CD4-positive, alpha-beta T cell (primary cell): ENCODE measurements around the gene CDC42BPA. TPM values are rescaled to one million over a fixed set of nuclear protein-coding genes. Genes with fewer than 3 reads are reported as not detected.

Source experiments
- ATAC-seq: fragments of 200-7000 bp; cut with Tn5 transposase; one replicate; pipeline ENCODE4 v1.10.0; 2022; ENCODE audit warnings: mild to moderate bottlenecking; ENCODE audit not compliant: poor library complexity
- CTCF ChIA-PET: fragments of 350-600 bp; sonication (Branson Sonifier 250); formaldehyde crosslinking; loops from one replicate; lab custom pipeline; 2021; ENCODE audit warnings: antibody characterized with exemption, inconsistent platforms; lab: Charles Lee
- POLR2A ChIA-PET: fragments of 350-600 bp; sonication (Branson Sonifier 250); formaldehyde crosslinking; loops from one replicate; lab custom pipeline; 2021; ENCODE audit warnings: antibody characterized with exemption, inconsistent platforms; lab: Charles Lee
- DNase-seq, 14 experiments: peaks; one replicate each; pipeline ENCODE4 v3.0.0-alpha.2; 2013 to 2020; ENCODE audit warnings: mixed read lengths in 2 of 14
- H3K27ac ChIP-seq, 2 donors: one replicate each; pipeline versions ENCODE4 v1.5.1 to v1.7.0; 2013; ENCODE audit warnings: low read length in 2 of 2, low read depth in 1 of 2, mild to moderate bottlenecking in 1 of 2
- H3K27me3 ChIP-seq, 2 experiments: 1 replicate in 1 of 2; 2 replicates in 1 of 2; pipeline versions ENCODE4 v1.6.1 to v1.7.0; 2013; ENCODE audit warnings: low read length in 2 of 2, control low read depth in 1 of 2, mild to moderate bottlenecking in 1 of 2, moderate library complexity in 1 of 2; ENCODE audit not compliant: insufficient read depth in 2 of 2, control insufficient read depth in 1 of 2
- H3K36me3 ChIP-seq: one replicate; pipeline ENCODE4 v1.6.1; 2013; ENCODE audit warnings: low read length, control low read depth; ENCODE audit not compliant: insufficient read depth
- H3K4me1 ChIP-seq: one replicate; pipeline ENCODE4 v1.6.1; 2013; ENCODE audit warnings: low read length, control low read depth; ENCODE audit not compliant: insufficient read depth
- H3K4me3 ChIP-seq: one replicate; pipeline ENCODE4 v1.5.1; 2013; ENCODE audit warnings: mild to moderate bottlenecking, low read length, moderate library complexity
- H3K9me3 ChIP-seq, 2 experiments: 1 replicate in 1 of 2; 2 replicates in 1 of 2; pipeline versions ENCODE4 v1.6.1 to v1.7.0; 2013; ENCODE audit warnings: low read length in 2 of 2, mild to moderate bottlenecking in 2 of 2, control low read depth in 1 of 2, moderate library complexity in 1 of 2; ENCODE audit not compliant: control insufficient read depth in 1 of 2, insufficient read depth in 1 of 2
- H3K27ac Mint-ChIP-seq: one replicate; pipeline ENCODE4 v1.8.0; 2020; ENCODE audit warnings: mixed read lengths
- H3K27me3 Mint-ChIP-seq: one replicate; pipeline ENCODE4 v1.8.0; 2021; ENCODE audit warnings: mixed read lengths
- H3K36me3 Mint-ChIP-seq: one replicate; pipeline ENCODE4 v1.8.0; 2021; ENCODE audit warnings: low read depth, mixed read lengths
- H3K4me1 Mint-ChIP-seq: one replicate; pipeline ENCODE4 v1.8.0; 2021; ENCODE audit warnings: low read depth, mixed read lengths
- H3K4me3 Mint-ChIP-seq: one replicate; pipeline ENCODE4 v1.8.0; 2020; ENCODE audit warnings: mild to moderate bottlenecking, mixed read lengths
- H3K9me3 Mint-ChIP-seq: one replicate; pipeline ENCODE4 v1.8.0; 2020; ENCODE audit warnings: mixed read lengths
- intact Hi-C, 2 experiments: fragments of 100-400 bp; cut with DNase I in 1 of 2; cut with micrococcal nuclease in 1 of 2; formaldehyde crosslinking; loops; one replicate each; pipeline versions ENCODE4 v1.15.1 to v1.9.0; 2023 to 2025; cut with DNase I, micrococcal nuclease
- total RNA-seq, 174 experiments: library from RNA in 2 of 174; stranded (reverse) in 2 of 174; gene quantifications; one replicate each; pipeline ENCODE4 v1.2.3 and lab custom pipeline; 2021 to 2026
- TF ChIP-seq, protein P1 (sequence below): fragments of 200-600 bp; IDR thresholded peaks from one replicate; pipeline ENCODE4 v1.8.0; 2022; ENCODE audit warnings: antibody characterized with exemption, mild to moderate bottlenecking

CDC42BPA gene
- total RNA-seq, 2 experiments from 2014 or later, result 2.2 to 3.0 TPM

DNA sequence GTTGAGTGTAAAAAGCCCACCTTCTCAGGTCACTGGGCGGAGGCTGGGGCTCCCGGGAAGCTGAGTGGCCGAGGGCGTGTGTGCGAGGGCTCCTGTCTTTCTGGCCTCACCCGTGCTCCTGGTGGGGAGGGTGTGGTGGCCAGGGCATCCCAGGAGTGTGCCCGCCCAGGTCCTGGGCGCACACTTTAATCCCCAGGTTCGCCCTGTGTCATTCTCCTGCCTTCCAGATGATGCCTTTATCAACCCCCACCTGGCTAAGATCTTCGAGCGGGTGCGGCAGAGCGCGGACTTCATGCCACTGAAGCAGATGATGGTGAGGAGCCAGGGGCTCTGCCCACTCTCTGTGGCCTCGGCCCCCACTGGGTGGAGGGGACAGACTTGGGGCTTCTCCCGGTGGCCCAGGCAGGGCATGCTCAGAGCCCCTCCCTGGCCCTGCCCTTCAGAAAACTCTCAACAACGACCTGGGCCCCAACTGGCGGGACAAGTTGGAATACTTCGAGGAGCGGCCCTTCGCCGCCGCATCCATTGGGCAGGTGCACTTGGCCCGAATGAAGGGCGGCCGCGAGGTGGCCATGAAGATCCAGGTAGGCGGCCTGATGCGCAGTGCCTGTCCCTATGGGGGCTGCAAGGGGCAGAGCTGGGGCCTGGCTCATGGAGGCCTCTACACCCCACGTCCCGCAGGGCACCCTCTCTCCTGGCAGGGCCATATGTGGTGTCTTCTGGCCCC is 335.7 kb downstream of the CDC42BPA start:
- no peaks in the 10 kb centered on the region for H3K9me3 ChIP-seq
- Mint-ChIP-seq H3K4me1 (no peaks in the 10 kb centered on the region), H3K9me3 (no peaks in the 10 kb centered on the region), H3K27me3 (no peaks in the 10 kb centered on the region), H3K36me3 (peaks cover 50% of the 10 kb centered on the region), H3K27ac (no peak overlapping the region), H3K4me3 (no peak overlapping the region)
- no peak overlapping the region for H3K4me3 ChIP-seq
- H3K27ac ChIP-seq, result no peak overlapping the region
- TF ChIP-seq, protein P1, sequence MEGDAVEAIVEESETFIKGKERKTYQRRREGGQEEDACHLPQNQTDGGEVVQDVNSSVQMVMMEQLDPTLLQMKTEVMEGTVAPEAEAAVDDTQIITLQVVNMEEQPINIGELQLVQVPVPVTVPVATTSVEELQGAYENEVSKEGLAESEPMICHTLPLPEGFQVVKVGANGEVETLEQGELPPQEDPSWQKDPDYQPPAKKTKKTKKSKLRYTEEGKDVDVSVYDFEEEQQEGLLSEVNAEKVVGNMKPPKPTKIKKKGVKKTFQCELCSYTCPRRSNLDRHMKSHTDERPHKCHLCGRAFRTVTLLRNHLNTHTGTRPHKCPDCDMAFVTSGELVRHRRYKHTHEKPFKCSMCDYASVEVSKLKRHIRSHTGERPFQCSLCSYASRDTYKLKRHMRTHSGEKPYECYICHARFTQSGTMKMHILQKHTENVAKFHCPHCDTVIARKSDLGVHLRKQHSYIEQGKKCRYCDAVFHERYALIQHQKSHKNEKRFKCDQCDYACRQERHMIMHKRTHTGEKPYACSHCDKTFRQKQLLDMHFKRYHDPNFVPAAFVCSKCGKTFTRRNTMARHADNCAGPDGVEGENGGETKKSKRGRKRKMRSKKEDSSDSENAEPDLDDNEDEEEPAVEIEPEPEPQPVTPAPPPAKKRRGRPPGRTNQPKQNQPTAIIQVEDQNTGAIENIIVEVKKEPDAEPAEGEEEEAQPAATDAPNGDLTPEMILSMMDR, result no peak
- POLR2A ChIA-PET, result no interaction called here
- intact Hi-C loops, result loop anchor here in 1 of 2 experiments (1.0 kb wide), 1 partner anchor 38 kb away; no protein-coding TSS in a partner anchor
- H3K4me1 ChIP-seq, result no peaks in the 10 kb centered on the region
- CTCF ChIA-PET, result no interaction called here
- DNase-seq (peak in 1 of 14 experiments; percentile 8), ATAC-seq (no peak)
- peaks cover 52% of the 10 kb centered on the region for H3K36me3 ChIP-seq
- H3K27me3 ChIP-seq, result no peaks in the 10 kb centered on the region

DNA sequence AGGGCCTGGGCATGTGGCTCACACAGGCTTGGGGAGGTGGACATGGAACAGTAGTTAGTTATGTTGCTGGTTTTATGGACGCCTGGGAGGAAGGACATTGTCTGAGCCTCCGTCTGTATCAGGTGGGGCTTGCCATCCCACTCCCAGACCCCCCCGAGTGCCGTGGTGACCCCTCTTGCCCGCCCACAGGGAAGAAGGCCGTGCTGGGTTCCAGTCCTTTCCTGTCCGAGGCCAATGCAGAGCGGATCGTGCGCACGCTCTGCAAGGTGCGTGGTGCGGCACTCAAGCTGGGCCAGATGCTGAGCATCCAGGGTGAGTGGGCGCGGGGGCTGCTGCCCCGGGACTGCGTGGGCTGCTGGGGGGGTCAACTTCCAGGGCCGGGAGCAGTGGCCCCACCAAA is 336.5 kb downstream of the CDC42BPA start:
- TF ChIP-seq, protein P1, result no peak
- intact Hi-C loops, result loop anchor here in 1 of 2 experiments (1.0 kb wide), 1 partner anchor 38 kb away; no protein-coding TSS in a partner anchor
- ATAC-seq (no peak), DNase-seq (peak in 1 of 14 experiments; percentile 6)
- Histone ChIP-seq H3K36me3 (peaks cover 56% of the 10 kb centered on the region), H3K27me3 (no peaks in the 10 kb centered on the region), H3K27ac (no peak overlapping the region), H3K9me3 (no peaks in the 10 kb centered on the region), H3K4me1 (no peaks in the 10 kb centered on the region), H3K4me3 (no peak overlapping the region)
- H3K9me3 Mint-ChIP-seq, result no peaks in the 10 kb centered on the region
- H3K4me3 Mint-ChIP-seq, result no peak overlapping the region
- no peaks in the 10 kb centered on the region for H3K27me3 Mint-ChIP-seq
- ChIA-PET CTCF (no interaction called here), POLR2A (no interaction called here)
- peaks cover 43% of the 10 kb centered on the region for H3K36me3 Mint-ChIP-seq
- no peak overlapping the region for H3K27ac Mint-ChIP-seq
- no peaks in the 10 kb centered on the region for H3K4me1 Mint-ChIP-seq

DNA sequence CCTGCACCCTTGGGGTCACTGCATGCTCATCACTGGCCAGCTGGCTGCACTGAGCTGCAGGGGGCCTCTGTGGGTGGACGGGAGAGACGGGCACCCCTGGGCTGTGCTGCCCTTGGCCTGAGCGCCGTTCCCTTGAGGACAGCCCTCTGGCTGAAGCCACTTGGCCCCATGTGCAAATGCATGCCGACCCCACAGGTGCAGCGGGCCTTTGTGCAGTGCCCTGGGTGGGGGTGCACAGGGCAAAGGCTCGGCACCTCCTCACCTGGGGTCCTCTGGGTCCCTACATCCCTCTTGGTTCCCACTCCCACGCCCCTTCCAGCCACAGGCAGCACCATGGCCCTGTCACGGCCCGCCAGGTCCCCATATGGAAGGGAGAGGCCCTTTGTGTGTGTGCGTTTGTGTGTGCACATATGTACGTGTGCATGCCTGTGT is 336.9 kb downstream of the CDC42BPA start:
- Mint-ChIP-seq H3K27me3 (no peaks in the 10 kb centered on the region), H3K4me1 (no peaks in the 10 kb centered on the region), H3K9me3 (no peaks in the 10 kb centered on the region), H3K4me3 (no peak overlapping the region), H3K36me3 (peaks cover 39% of the 10 kb centered on the region), H3K27ac (no peak overlapping the region)
- ATAC-seq (no peak), DNase-seq (peak in 1 of 14 experiments; percentile 12)
- H3K4me3 ChIP-seq, result no peak overlapping the region
- H3K36me3 ChIP-seq, result peaks cover 52% of the 10 kb centered on the region
- intact Hi-C loops, result no loop called here
- no peaks in the 10 kb centered on the region for H3K4me1 ChIP-seq
- H3K27ac ChIP-seq, result no peak overlapping the region
- no peaks in the 10 kb centered on the region for H3K27me3 ChIP-seq
- POLR2A ChIA-PET, result no interaction called here
- no peaks in the 10 kb centered on the region for H3K9me3 ChIP-seq
- TF ChIP-seq, protein P1, result no peak
- CTCF ChIA-PET, result no interaction called here
